Progenitor cell of endocrine pancreas (in vitro differentiated cells): ENCODE data around the gene CLIC5. TPM values are rescaled to one million over a fixed set of nuclear protein-coding genes. Genes with fewer than 3 reads are reported as not detected.

Source experiments
- DNase-seq: peaks from one replicate; pipeline ENCODE4 v3.0.0; 2021; ENCODE audit warnings: low spot score; ENCODE audit not compliant: unreplicated experiment
- H3K27ac Mint-ChIP-seq: 2 replicates; pipeline ENCODE4 v1.8.0; 2021; ENCODE audit warnings: mild to moderate bottlenecking, moderate library complexity, mixed read lengths
- H3K27me3 Mint-ChIP-seq: 2 replicates; pipeline ENCODE4 v1.8.0; 2021; ENCODE audit warnings: mixed read lengths
- H3K36me3 Mint-ChIP-seq: 2 replicates; pipeline ENCODE4 v1.8.0; 2022; ENCODE audit warnings: mixed read lengths; ENCODE audit not compliant: insufficient read depth
- H3K4me1 Mint-ChIP-seq: 2 replicates; pipeline ENCODE4 v1.8.0; 2021; ENCODE audit warnings: low read depth, mixed read lengths
- H3K4me3 Mint-ChIP-seq: 2 replicates; pipeline ENCODE4 v1.8.0; 2021; ENCODE audit warnings: low read depth, mild to moderate bottlenecking, moderate library complexity, mixed read lengths
- H3K9me3 Mint-ChIP-seq: 2 replicates; pipeline ENCODE4 v1.8.0; 2021; ENCODE audit warnings: low read depth, mixed read lengths
- total RNA-seq: library from RNA; stranded (reverse); gene quantifications from 2 replicates; pipeline ENCODE4 v1.2.1, GENCODE V29; 2021
- TF ChIP-seq, protein P1 (sequence below): fragments of 200-600 bp; sonication (generic); IDR thresholded peaks from one replicate; pipeline ENCODE4 v1.5.0; 2021; ENCODE audit warnings: antibody characterized with exemption, mild to moderate bottlenecking; ENCODE audit not compliant: unreplicated experiment

CLIC5 gene
- total RNA-seq, 1 donor from 2014 or later: 35.9 TPM

DNA sequence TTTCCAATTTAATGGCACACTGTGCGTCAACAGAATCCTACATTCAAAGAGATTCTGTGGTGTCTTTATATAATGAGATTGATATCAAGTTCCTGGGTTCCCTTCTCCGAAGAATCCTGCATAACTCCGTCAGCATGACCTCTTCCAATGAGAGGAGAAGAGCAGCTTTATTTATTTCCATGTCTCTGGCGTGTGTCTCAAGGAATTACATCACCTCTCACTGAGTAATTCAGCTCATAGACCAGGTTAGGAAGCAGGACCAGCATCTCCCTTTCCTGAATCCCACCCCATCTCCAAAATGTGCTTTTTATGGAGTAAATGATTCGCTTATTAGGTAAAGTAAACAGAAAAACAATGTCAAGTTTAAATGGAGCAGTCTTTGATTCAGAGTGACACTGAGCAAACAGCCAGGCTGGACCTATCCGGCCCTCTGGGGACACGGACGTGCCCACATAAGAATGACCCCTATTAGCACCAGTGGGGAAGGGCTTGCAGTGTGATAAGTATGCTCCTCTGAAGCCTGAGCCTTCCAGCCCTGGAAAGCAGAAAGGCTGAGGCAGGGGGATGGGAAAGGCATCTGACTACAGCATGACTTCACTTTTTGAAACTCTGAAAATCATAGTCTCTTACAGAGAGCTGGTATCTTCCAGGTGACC, 165.2 kb downstream of the CLIC5 start:
- Mint-ChIP-seq H3K4me1 (peaks cover 5% of the 10 kb centered on the region), H3K36me3 (no peaks in the 10 kb centered on the region), H3K27ac (no peak overlapping the region), H3K4me3 (no peak overlapping the region), H3K9me3 (no peaks in the 10 kb centered on the region), H3K27me3 (peaks cover 3% of the 10 kb centered on the region)
- TF ChIP-seq, protein P1, sequence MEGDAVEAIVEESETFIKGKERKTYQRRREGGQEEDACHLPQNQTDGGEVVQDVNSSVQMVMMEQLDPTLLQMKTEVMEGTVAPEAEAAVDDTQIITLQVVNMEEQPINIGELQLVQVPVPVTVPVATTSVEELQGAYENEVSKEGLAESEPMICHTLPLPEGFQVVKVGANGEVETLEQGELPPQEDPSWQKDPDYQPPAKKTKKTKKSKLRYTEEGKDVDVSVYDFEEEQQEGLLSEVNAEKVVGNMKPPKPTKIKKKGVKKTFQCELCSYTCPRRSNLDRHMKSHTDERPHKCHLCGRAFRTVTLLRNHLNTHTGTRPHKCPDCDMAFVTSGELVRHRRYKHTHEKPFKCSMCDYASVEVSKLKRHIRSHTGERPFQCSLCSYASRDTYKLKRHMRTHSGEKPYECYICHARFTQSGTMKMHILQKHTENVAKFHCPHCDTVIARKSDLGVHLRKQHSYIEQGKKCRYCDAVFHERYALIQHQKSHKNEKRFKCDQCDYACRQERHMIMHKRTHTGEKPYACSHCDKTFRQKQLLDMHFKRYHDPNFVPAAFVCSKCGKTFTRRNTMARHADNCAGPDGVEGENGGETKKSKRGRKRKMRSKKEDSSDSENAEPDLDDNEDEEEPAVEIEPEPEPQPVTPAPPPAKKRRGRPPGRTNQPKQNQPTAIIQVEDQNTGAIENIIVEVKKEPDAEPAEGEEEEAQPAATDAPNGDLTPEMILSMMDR: no peak
- DNase-seq: no peak

DNA sequence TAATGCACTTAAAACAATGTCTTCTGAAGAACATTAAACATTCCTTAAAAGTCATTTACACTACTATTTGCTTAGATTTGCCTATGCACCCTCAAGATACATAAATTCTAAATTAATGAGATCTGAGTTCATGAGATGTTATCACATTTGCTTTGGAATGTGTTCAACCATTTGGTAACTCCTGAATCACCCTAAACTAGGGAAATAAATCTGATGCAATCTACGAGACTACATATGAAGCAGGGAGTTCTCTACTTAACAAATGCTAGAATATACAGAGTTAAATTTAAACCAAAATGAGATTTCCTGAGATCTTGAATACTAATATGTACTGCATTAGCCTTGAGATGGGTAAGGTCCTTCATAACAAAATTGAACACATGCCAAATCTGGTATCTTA, 170.1 kb downstream of the CLIC5 start:
- Mint-ChIP-seq H3K27ac (no peak overlapping the region), H3K27me3 (no peaks in the 10 kb centered on the region), H3K9me3 (no peaks in the 10 kb centered on the region), H3K4me3 (no peak overlapping the region), H3K4me1 (peaks cover 11% of the 10 kb centered on the region), H3K36me3 (no peaks in the 10 kb centered on the region)
- no peak for DNase-seq
- TF ChIP-seq, protein P1: no peak

DNA sequence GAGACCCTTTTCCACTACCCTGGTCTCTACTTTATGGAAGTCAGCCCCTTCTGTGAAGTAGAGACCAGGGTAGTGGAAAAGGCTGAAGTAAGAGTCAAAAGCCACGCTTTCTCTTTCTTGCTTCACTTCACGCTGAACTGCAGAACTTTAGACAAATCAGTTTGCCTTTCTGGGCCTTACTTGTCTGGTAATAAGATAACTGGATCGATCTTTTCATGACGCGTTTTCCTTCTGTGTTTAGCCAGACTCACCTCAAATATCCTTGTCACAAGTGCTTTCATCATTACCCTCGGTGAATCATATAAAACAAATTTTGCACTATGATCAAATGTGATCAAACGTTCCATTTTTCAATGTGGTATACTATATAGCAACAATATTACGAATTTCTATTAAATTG, 170.7 kb downstream of the CLIC5 start:
- peaks cover 7% of the 10 kb centered on the region for H3K4me1 Mint-ChIP-seq
- no peak overlapping the region for H3K27ac Mint-ChIP-seq
- H3K4me3 Mint-ChIP-seq: no peak overlapping the region
- TF ChIP-seq, protein P1: no peak
- no peaks in the 10 kb centered on the region for H3K36me3 Mint-ChIP-seq
- DNase-seq: no peak
- no peaks in the 10 kb centered on the region for H3K27me3 Mint-ChIP-seq
- H3K9me3 Mint-ChIP-seq: no peaks in the 10 kb centered on the region

DNA sequence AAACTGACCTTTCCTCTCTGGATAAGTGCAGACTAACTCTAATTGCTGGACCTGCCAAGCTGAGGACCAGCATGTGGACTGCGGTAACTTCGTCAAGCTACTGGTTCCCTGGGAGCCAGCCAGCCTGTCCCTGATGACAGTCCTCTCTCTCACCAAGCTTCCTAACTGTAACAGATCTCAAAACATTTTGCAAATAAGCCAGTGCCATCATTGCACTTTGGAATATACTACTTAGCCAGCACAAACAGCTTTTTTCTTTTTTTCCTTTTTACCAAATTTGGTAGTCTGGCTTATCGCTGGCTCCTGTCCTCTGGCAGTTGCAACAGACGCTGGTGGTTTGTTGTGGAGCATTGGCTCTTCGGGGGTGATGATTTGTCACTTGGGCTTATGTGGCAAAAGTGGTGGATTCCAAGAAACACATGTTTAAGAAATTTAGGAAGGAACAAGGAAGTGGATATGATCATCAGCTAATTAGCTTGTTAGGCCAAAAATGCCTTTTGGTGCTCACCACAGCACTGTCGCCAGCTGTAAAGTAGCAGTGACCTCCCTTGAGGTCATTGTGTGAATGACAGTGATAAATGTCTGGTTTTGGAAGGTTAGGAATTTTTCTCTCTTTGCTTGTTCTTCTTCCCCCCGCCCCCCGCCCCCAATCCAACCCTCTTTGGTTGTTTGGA, 171.7 kb downstream of the CLIC5 start:
- no peaks in the 10 kb centered on the region for H3K9me3 Mint-ChIP-seq
- no peaks in the 10 kb centered on the region for H3K36me3 Mint-ChIP-seq
- no peak overlapping the region for H3K4me3 Mint-ChIP-seq
- TF ChIP-seq, protein P1: no peak
- H3K4me1 Mint-ChIP-seq: peaks cover 7% of the 10 kb centered on the region
- H3K27me3 Mint-ChIP-seq: no peaks in the 10 kb centered on the region
- no peak overlapping the region for H3K27ac Mint-ChIP-seq
- DNase-seq: no peak

DNA sequence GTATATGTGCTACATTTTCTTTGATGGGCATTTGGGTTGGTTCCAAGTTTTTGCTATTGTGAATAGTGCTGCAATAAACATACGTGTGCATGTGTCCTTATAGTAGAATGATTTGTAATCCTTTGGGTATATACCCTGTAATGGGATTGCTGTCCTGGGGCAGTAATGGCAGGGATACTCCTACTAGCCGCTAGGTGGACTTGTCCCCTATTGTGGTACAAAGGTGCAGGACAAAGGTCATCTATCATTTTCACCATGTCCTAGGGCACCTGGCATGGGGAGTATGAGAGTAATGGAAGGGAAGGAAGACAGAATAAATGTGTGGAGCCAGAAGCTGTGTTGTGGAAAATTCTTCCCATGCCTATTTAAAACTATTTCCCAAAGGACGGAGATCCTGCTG, 174.6 kb downstream of the CLIC5 start:
- Mint-ChIP-seq H3K9me3 (no peaks in the 10 kb centered on the region), H3K36me3 (no peaks in the 10 kb centered on the region), H3K27ac (no peak overlapping the region), H3K4me1 (peaks cover 13% of the 10 kb centered on the region), H3K27me3 (peaks cover 3% of the 10 kb centered on the region), H3K4me3 (no peak overlapping the region)
- TF ChIP-seq, protein P1: no peak
- DNase-seq: no peak
